Measurements from ENCODE around the gene SGSM2. TPM values are rescaled to one million over a fixed set of nuclear protein-coding genes. Genes with fewer than 3 reads are reported as not detected.

Gene SGSM2
- total and polyA plus RNA-seq, 2 of the 13 experiments (the other 11 are each of a cell fraction or from before 2014, with no cell fraction given): 30.4 to 51.3 TPM

GRCh38 chr17:2399572-2400473 lies 62.5 kb downstream of the SGSM2 start (continued):
- no peak for TF ChIP-seq ZNF672 (CRISPR knock-in tag; IDR thresholded peaks at IDR 0.05)
- TF ChIP-seq E2F1 (CRISPR knock-in tag; IDR thresholded peaks at IDR 0.05): no peak
- TF ChIP-seq ZSCAN5A (CRISPR knock-in tag; IDR thresholded peaks at IDR 0.05; ENCODE audit: borderline replicate concordance): no peak
- TF ChIP-seq ZNF580 (CRISPR knock-in tag; IDR thresholded peaks at IDR 0.05; ENCODE audit: borderline replicate concordance, low read depth): peak; percentile 50; the same call in 1 of the 2 replicates
- TF ChIP-seq DNMT1 (CRISPR knock-in tag; IDR thresholded peaks at IDR 0.05): no peak
- TF ChIP-seq FOXA1 (IDR thresholded peaks at IDR 0.05): no peak
- TF ChIP-seq FOXA1 (CRISPR knock-in tag; IDR thresholded peaks at IDR 0.05): 0 out of 2 replicates have a peak, but pooled peaks have one; percentile 24
- TF ChIP-seq SIN3B (IDR thresholded peaks at IDR 0.05; ENCODE audit: low read length): no peak
- TF ChIP-seq MED1 (CRISPR knock-in tag; IDR thresholded peaks at IDR 0.05): peak; percentile 88
- TF ChIP-seq HDAC1 (CRISPR knock-in tag; IDR thresholded peaks at IDR 0.05): peak; percentile 86
- TF ChIP-seq KLF16 (CRISPR knock-in tag; IDR thresholded peaks at IDR 0.05): peak in 1 of 2 experiments; percentile 89; a peak in 3 of 4 replicates
- TF ChIP-seq SOX5 (CRISPR knock-in tag; IDR thresholded peaks at IDR 0.05; ENCODE audit: borderline replicate concordance): no peak; the same call in 1 of the 2 replicates
- TF ChIP-seq REPIN1 (CRISPR knock-in tag; IDR thresholded peaks at IDR 0.05; ENCODE audit: borderline replicate concordance, low read depth): no peak; the same call in none of the 2 replicates
- 0 out of 2 replicates have a peak, but pooled peaks have one; percentile 29 for TF ChIP-seq ZNF879 (CRISPR knock-in tag; IDR thresholded peaks at IDR 0.05)
- TF ChIP-seq ZNF572 (CRISPR knock-in tag; IDR thresholded peaks at IDR 0.05): no peak
- TF ChIP-seq ETS1 (CRISPR knock-in tag; IDR thresholded peaks at IDR 0.05): 0 out of 2 replicates have a peak, but pooled peaks have one; percentile 16
- TF ChIP-seq ZNF781 (CRISPR knock-in tag; IDR thresholded peaks at IDR 0.05; ENCODE audit: borderline replicate concordance, not compliant biosample characterization): peak; percentile 53
- TF ChIP-seq ZBTB46 (CRISPR knock-in tag; IDR thresholded peaks at IDR 0.05; ENCODE audit: borderline replicate concordance): peak; percentile 100
- no peak for TF ChIP-seq KDM2A (CRISPR knock-in tag; IDR thresholded peaks at IDR 0.05; ENCODE audit: borderline replicate concordance, low read depth)
- no peak for TF ChIP-seq ZNF737 (CRISPR knock-in tag; IDR thresholded peaks at IDR 0.05; ENCODE audit: borderline replicate concordance)
- TF ChIP-seq TERF1 (CRISPR knock-in tag; IDR thresholded peaks at IDR 0.05): no peak
- TF ChIP-seq ELF1 (CRISPR knock-in tag; IDR thresholded peaks at IDR 0.05): 0 out of 2 replicates have a peak, but pooled peaks have one; percentile 17

Measured in HepG2 (cell line).